ENCODE measurements around the gene TOX3. TPM values are rescaled to one million over a fixed set of nuclear protein-coding genes. Genes with fewer than 3 reads are reported as not detected.

Gene TOX3
- total RNA-seq = not detected

DNA sequence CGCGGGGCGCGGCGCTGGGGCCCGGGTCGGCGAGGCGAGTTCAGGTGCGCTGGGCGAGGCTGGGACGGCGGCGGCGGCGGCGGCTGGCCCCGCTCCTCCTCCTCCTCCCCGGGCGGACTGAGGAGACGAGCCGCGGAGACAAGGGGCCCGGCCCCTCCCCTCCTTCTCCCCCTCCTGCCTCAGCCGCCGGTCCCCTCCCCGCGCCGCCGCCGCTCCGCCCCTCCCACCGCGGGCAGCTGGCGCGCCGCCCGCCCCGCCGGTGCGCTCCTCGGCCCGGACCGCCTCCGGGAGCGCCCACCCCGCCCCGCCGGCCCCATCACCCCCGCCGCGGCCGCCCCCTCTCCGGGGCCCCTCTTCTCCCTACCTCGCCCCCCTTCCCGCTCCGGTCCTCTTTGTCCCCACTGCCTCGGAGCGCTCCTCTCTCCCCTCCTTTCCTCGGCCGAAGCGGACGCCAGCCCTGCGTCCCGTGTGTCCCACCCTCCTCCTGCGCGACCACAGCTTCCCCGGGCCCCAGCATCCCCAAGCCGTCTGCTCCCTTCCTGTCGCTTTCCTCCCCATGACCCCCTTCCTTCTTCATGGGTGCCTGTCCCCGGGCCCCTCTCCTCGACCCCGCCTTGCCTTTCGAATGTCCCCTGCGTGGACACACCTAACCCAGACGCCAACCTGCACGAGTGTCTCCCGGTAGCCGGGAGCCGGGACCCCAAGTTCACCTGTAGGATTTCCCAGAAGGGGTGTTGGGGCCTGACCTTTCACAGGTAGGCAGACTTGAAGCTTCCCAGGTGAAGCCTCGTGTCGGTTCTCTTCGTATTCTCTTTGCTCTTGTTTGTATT lies at the start of gene TOX3:
TOX3 (minus strand) TSS at position 140 of the 830 bp plus-strand sequence. CDS start 420 bp downstream, outside the sequence.
- Mint-ChIP-seq H3K36me3 (peaks cover 3% of the 10 kb centered on the region), H3K4me1 (peaks cover 3% of the 10 kb centered on the region), H3K9me3 (ENCODE audit: low read depth) (no peaks in the 10 kb centered on the region), H3K4me3 (no peak within 1 kb of the TSS), H3K27me3 (peaks cover 50% of the 10 kb centered on the region), H3K27ac (no peak within 1 kb of the TSS)
- CTCF ChIA-PET = no interaction called here
- DNase-seq (no peak), ATAC-seq (no peak)

GRCh38 chr16:52592778-52593177 lies 45.8 kb upstream of the TOX3 start:
- Mint-ChIP-seq H3K27me3 (no peaks in the 10 kb centered on the region), H3K36me3 (no peaks in the 10 kb centered on the region), H3K4me3 (no peak overlapping the region), H3K4me1 (no peaks in the 10 kb centered on the region), H3K9me3 (ENCODE audit: low read depth) (no peaks in the 10 kb centered on the region), H3K27ac (no peak overlapping the region)
- DNase-seq = no peak
- no peak for ATAC-seq
- CTCF ChIA-PET = interaction anchor here (0.7 kb wide), 1 partner anchor 15 kb away, joined by 3 read pairs; no protein-coding TSS in a partner anchor

GRCh38 chr16:52591934-52592592 lies 45.1 kb upstream of the TOX3 start:
- H3K4me1 Mint-ChIP-seq = no peaks in the 10 kb centered on the region
- ATAC-seq (no peak), DNase-seq (no peak)
- H3K27ac Mint-ChIP-seq = no peak overlapping the region
- no peaks in the 10 kb centered on the region for H3K36me3 Mint-ChIP-seq
- CTCF ChIA-PET = interaction anchor here (0.7 kb wide), 1 partner anchor 15 kb away, joined by 3 read pairs; no protein-coding TSS in a partner anchor
- H3K27me3 Mint-ChIP-seq = no peaks in the 10 kb centered on the region
- no peaks in the 10 kb centered on the region for H3K9me3 Mint-ChIP-seq (ENCODE audit: low read depth)
- H3K4me3 Mint-ChIP-seq = no peak overlapping the region

GRCh38 chr16:52591471-52591870 lies 44.5 kb upstream of the TOX3 start:
- H3K36me3 Mint-ChIP-seq = no peaks in the 10 kb centered on the region
- no peaks in the 10 kb centered on the region for H3K9me3 Mint-ChIP-seq (ENCODE audit: low read depth)
- no peaks in the 10 kb centered on the region for H3K4me1 Mint-ChIP-seq
- H3K4me3 Mint-ChIP-seq = no peak overlapping the region
- no peak for ATAC-seq
- no peaks in the 10 kb centered on the region for H3K27me3 Mint-ChIP-seq
- no peak for DNase-seq
- CTCF ChIA-PET = no interaction called here
- no peak overlapping the region for H3K27ac Mint-ChIP-seq

- DNase-seq (no peak), ATAC-seq (no peak)
- Mint-ChIP-seq H3K27me3 (no peaks in the 10 kb centered on the region), H3K36me3 (no peaks in the 10 kb centered on the region), H3K9me3 (ENCODE audit: low read depth) (peaks cover 2% of the 10 kb centered on the region), H3K4me3 (no peak overlapping the region), H3K27ac (no peak overlapping the region), H3K4me1 (no peaks in the 10 kb centered on the region)
- CTCF ChIA-PET = no interaction called here
Observed at GRCh38 chr16:52586159-52586558, 39.2 kb upstream of the TOX3 start.

DNA sequence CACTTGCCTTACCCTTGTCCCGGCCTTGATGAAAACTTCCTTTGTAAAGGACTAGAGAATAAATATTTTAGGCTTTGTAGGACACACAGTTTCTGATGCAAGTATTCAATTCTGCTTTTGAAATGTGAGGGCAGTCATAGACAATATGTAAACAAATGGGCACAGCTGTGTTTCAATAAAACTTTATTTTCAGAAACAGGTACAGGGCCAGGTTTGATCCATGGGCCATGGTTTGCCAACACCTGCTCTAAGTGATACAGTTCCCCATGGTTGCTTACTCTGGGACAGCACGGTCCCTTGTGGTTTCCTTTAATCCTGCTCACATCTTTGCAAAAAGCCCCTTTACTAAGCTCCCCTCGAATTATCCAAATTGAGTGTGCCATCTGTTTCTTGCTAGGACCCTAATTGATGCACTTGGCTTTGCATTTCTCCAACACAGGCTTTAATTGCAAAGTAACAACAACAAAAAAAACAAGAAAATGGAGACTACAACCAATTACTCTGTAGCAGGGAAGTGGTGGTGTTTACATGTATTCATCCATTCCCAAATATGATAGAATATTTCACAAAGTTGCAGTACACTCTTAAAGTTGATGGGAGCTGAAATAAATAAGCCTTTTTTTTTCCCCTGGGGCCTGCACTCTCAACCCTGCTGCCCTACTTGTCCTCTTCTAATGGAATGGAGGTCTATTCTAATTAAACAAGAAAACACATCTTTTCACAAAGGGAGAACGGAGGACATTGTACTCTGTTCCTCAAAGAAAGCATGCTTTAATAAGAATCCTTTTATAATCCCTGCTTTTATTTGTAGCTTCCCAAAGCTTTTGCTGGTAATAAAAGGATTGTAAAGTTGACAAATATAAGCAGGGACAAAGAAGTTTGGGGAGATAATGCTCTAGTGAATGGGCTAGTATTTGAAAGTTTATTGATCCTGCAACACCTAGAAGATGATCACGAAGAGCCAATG lies 37.7 kb upstream of the TOX3 start:
- no peak for ATAC-seq
- Mint-ChIP-seq H3K27ac (no peak overlapping the region), H3K4me3 (no peak overlapping the region), H3K27me3 (no peaks in the 10 kb centered on the region), H3K9me3 (ENCODE audit: low read depth) (peaks cover 2% of the 10 kb centered on the region), H3K36me3 (no peaks in the 10 kb centered on the region), H3K4me1 (no peaks in the 10 kb centered on the region)
- no peak for DNase-seq
- CTCF ChIA-PET = no interaction called here

DNA sequence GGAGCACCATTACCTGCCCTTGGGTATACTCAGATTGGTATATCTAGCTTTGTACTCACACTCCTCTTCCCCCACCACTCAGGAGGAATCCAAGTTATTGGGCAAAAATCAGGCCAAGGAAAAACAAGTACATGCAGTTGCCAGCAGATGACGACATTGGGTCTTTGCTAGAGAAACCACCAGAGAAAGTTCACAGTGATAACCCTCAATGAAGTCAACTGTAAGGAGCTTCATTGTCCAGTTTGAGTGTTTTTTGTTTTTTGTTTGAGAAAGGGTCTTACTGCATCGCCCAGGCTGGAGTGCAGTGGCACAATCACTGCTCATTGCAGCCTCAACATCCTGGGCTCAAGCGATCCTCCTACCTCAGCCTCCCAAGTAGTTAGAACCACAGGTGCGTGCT lies 34.6 kb upstream of the TOX3 start:
- Mint-ChIP-seq H3K4me1 (no peaks in the 10 kb centered on the region), H3K36me3 (no peaks in the 10 kb centered on the region), H3K27ac (no peak overlapping the region), H3K9me3 (ENCODE audit: low read depth) (peaks cover 2% of the 10 kb centered on the region), H3K27me3 (no peaks in the 10 kb centered on the region), H3K4me3 (no peak overlapping the region)
- DNase-seq = no peak
- ATAC-seq = no peak
- CTCF ChIA-PET = no interaction called here

GRCh38 chr16:52580488-52580887 lies 33.5 kb upstream of the TOX3 start:
- Mint-ChIP-seq H3K9me3 (ENCODE audit: low read depth) (peaks cover 2% of the 10 kb centered on the region), H3K4me1 (no peaks in the 10 kb centered on the region), H3K27me3 (no peaks in the 10 kb centered on the region), H3K4me3 (no peak overlapping the region), H3K36me3 (no peaks in the 10 kb centered on the region), H3K27ac (no peak overlapping the region)
- CTCF ChIA-PET = no interaction called here
- no peak for DNase-seq
- ATAC-seq = no peak

- no peaks in the 10 kb centered on the region for H3K4me1 Mint-ChIP-seq
- peaks cover 2% of the 10 kb centered on the region for H3K9me3 Mint-ChIP-seq (ENCODE audit: low read depth)
- no peaks in the 10 kb centered on the region for H3K36me3 Mint-ChIP-seq
- DNase-seq = no peak
- ATAC-seq = no peak
- no peak overlapping the region for H3K27ac Mint-ChIP-seq
- H3K4me3 Mint-ChIP-seq = no peak overlapping the region
- no peaks in the 10 kb centered on the region for H3K27me3 Mint-ChIP-seq
- CTCF ChIA-PET = no interaction called here
Observed at GRCh38 chr16:52578829-52579498, 32.0 kb upstream of the TOX3 start.

- Mint-ChIP-seq H3K27ac (no peak overlapping the region), H3K9me3 (ENCODE audit: low read depth) (peaks cover 2% of the 10 kb centered on the region), H3K36me3 (no peaks in the 10 kb centered on the region), H3K27me3 (no peaks in the 10 kb centered on the region), H3K4me1 (no peaks in the 10 kb centered on the region), H3K4me3 (no peak overlapping the region)
- DNase-seq (no peak), ATAC-seq (no peak)
- CTCF ChIA-PET = no interaction called here
Observed at GRCh38 chr16:52578007-52578828, 31.3 kb upstream of the TOX3 start.

DNA sequence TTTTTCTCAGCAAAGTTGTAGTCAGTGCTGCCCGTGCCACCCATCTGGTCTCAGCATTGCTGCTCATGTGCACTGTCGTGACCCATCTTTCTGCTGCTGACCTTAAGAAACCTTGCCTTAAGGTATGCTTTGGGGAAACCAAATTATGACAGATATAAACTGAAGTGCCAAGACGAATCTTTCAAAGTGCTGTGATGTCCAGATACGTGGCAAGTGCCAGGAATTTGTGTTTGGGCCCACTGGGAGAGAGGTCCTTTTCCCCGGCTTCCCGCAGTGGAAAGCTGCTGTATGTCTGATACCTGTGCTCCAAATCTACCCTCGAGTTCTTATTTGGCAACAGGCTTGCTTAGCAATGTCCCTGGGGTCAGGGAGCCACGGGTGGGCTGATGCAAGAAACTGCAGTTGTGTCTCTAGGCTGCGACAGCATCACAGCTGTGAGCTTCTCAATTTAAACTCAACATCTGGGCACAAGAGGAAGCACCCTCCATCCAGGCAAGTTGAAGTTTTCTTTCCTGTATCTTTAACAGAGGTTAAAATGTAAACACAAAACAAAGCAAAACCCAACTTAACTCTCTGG lies 30.3 kb upstream of the TOX3 start:
- CTCF ChIA-PET = no interaction called here
- ATAC-seq (no peak), DNase-seq (no peak)
- peaks cover 2% of the 10 kb centered on the region for H3K9me3 Mint-ChIP-seq (ENCODE audit: low read depth)
- H3K27ac Mint-ChIP-seq = no peak overlapping the region
- no peaks in the 10 kb centered on the region for H3K36me3 Mint-ChIP-seq
- no peak overlapping the region for H3K4me3 Mint-ChIP-seq
- H3K27me3 Mint-ChIP-seq = no peaks in the 10 kb centered on the region
- H3K4me1 Mint-ChIP-seq = no peaks in the 10 kb centered on the region
